Naive thymus-derived CD4-positive, alpha-beta T cell (primary cell): ENCODE measurements around the gene CD74. TPM values are rescaled to one million over a fixed set of nuclear protein-coding genes. Genes with fewer than 3 reads are reported as not detected.
A peak's percentile ranks its signal among the peaks of the same experiment; 100 is the strongest.

Experiments used
- ATAC-seq: fragments of 150-1000 bp; cut with Tn5 transposase; 2 replicates; pipeline ENCODE4 v1.10.0; 2021; ENCODE audit warnings: mild to moderate bottlenecking, moderate library complexity
- CTCF ChIA-PET: fragments of 350-600 bp; sonication (Branson Sonifier 250); formaldehyde crosslinking; loops from one replicate; lab custom pipeline; 2021; ENCODE audit warnings: antibody characterized with exemption; lab: Charles Lee
- POLR2A ChIA-PET: fragments of 350-600 bp; sonication (Branson Sonifier 250); formaldehyde crosslinking; loops from one replicate; lab custom pipeline; 2021; ENCODE audit warnings: antibody characterized with exemption, inconsistent platforms; lab: Charles Lee
- DNase-seq, 9 donors: peaks; one replicate each; pipeline versions ENCODE4 v3.0.0 to v3.0.0-alpha.2; 2020 to 2022; ENCODE audit warnings: mixed read lengths in 1 of 9
- H3K27ac ChIP-seq: one replicate; pipeline ENCODE4 v1.7.0; 2013; ENCODE audit warnings: mild to moderate bottlenecking, low read depth, low read length, moderate library complexity
- H3K27me3 ChIP-seq, 2 donors: one replicate each; pipeline ENCODE4 v1.7.0; 2013; ENCODE audit warnings: low read length in 2 of 2, mild to moderate bottlenecking in 2 of 2, moderate library complexity in 2 of 2; ENCODE audit not compliant: control insufficient read depth in 2 of 2, insufficient read depth in 2 of 2
- H3K36me3 ChIP-seq, 3 experiments: 1 replicate in 2 of 3; 2 replicates in 1 of 3; pipeline ENCODE4 v1.7.0; 2013; ENCODE audit warnings: low read length in 3 of 3, mild to moderate bottlenecking in 3 of 3, moderate library complexity in 1 of 3; ENCODE audit not compliant: insufficient read depth in 3 of 3, control insufficient read depth in 2 of 3
- H3K4me1 ChIP-seq, 2 donors: one replicate each; pipeline ENCODE4 v1.7.0; 2013; ENCODE audit warnings: low read length in 2 of 2, mild to moderate bottlenecking in 2 of 2, moderate library complexity in 1 of 2; ENCODE audit not compliant: control insufficient read depth in 2 of 2, insufficient read depth in 2 of 2
- H3K4me3 ChIP-seq: 2 replicates; pipeline ENCODE4 v1.7.0; 2013; ENCODE audit warnings: mild to moderate bottlenecking, low read length
- H3K9me3 ChIP-seq, 3 experiments: 1 replicate in 2 of 3; 2 replicates in 1 of 3; pipeline ENCODE4 v1.7.0; 2013; ENCODE audit warnings: low read length in 3 of 3; ENCODE audit not compliant: control insufficient read depth in 2 of 3
- H3K27ac Mint-ChIP-seq, 9 donors: one replicate each; pipeline ENCODE4 v1.8.0; 2020 to 2022; ENCODE audit warnings: mixed read lengths in 9 of 9, mild to moderate bottlenecking in 8 of 9, moderate library complexity in 5 of 9, inconsistent platforms in 2 of 9
- H3K27me3 Mint-ChIP-seq, 5 donors: one replicate each; pipeline ENCODE4 v1.8.0; 2021 to 2022; ENCODE audit warnings: mixed read lengths in 5 of 5, mild to moderate bottlenecking in 1 of 5
- H3K36me3 Mint-ChIP-seq, 5 donors: one replicate each; pipeline ENCODE4 v1.8.0; 2020 to 2022; ENCODE audit warnings: mixed read lengths in 5 of 5, mild to moderate bottlenecking in 3 of 5, inconsistent platforms in 1 of 5
- H3K4me1 Mint-ChIP-seq, 7 donors: one replicate each; pipeline ENCODE4 v1.8.0; 2020 to 2022; ENCODE audit warnings: mixed read lengths in 7 of 7, mild to moderate bottlenecking in 3 of 7, inconsistent platforms in 1 of 7
- H3K4me3 Mint-ChIP-seq, 10 donors: one replicate each; pipeline ENCODE4 v1.8.0; 2020 to 2022; ENCODE audit warnings: mild to moderate bottlenecking in 10 of 10, mixed read lengths in 10 of 10, moderate library complexity in 6 of 10, inconsistent platforms in 2 of 10
- H3K9me3 Mint-ChIP-seq, 11 donors: one replicate each; pipeline ENCODE4 v1.8.0; 2020 to 2022; ENCODE audit warnings: mixed read lengths in 11 of 11, mild to moderate bottlenecking in 4 of 11, inconsistent platforms in 1 of 11, moderate library complexity in 1 of 11
- intact Hi-C, 2 donors: fragments of 100-400 bp; cut with micrococcal nuclease; formaldehyde crosslinking; loops; one replicate each; pipeline ENCODE4 v1.15.1; 2023
- polyA plus RNA-seq, 2 donors: library from polyadenylated mRNA; unstranded; fragments of 300-500 nt; fragmentation: Illumina TruSeq; gene quantifications; one replicate each; pipeline ENCODE4 v1.2.3, GENCODE V29; 2021
- total RNA-seq, 6 experiments: library from RNA in 5 of 6; stranded (reverse) in 5 of 6; gene quantifications; 1 replicate in 5 of 6; 2 replicates in 1 of 6; pipeline ENCODE4 v1.2.3 and lab custom pipeline; 2021 to 2026

CD74 gene
- total and polyA plus RNA-seq, 7 experiments from 2014 or later, result 153 to 1,948 (median 413) TPM

DNA sequence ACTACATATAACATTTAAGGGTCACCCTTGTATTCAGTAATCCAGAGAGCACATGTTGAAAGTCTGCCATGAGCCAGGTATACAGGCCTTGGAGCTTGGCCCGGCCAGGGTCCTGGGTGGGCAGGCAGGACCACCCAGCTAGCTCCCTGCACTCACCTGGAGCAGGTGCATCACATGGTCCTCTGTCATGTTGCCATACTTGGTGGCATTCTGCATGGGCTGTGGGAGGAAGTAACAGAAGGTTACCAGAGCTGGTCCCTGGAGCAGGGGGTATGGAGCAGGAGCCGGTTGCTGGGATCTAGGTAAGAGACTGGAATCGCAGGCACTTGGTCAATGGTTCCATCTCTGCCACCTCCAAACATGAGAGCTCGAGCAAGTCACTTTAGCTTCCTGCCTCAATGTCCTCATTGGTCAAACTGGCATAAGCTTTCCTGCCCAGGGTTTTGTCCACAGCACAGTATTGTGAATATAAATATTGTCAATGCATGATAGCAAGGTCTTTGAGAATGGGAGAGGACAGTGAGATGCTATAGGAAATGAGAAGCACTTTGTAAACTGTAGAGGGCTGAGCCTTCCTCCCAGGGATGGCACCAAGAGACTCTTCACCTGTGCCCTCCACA is 6.5 kb downstream of the CD74 start:
- ChIA-PET POLR2A (interaction anchor here (0.6 to 1.6 kb wide), 2 partner anchors 9 to 12 kb away, joined by 3 to 5 read pairs; no protein-coding TSS in a partner anchor), CTCF (no interaction called here)
- no peaks in the 10 kb centered on the region for H3K27me3 Mint-ChIP-seq
- no peak overlapping the region for H3K27ac ChIP-seq
- H3K4me3 Mint-ChIP-seq, result no peak overlapping the region
- peaks cover 17 to 32% (median 22%) of the 10 kb centered on the region in 7 donors for H3K4me1 Mint-ChIP-seq
- DNase-seq (no peak), ATAC-seq (no peak)
- intact Hi-C loops, result no loop called here
- no peaks in the 10 kb centered on the region for H3K27me3 ChIP-seq
- H3K9me3 Mint-ChIP-seq, result no peaks in the 10 kb centered on the region
- peaks cover 13 to 23% of the 10 kb centered on the region in 2 donors for H3K4me1 ChIP-seq
- H3K9me3 ChIP-seq, result no peaks in the 10 kb centered on the region
- no peak overlapping the region for H3K4me3 ChIP-seq
- peaks cover 0 to 62% (median 27%) of the 10 kb centered on the region in 3 experiments for H3K36me3 ChIP-seq
- peaks cover 0 to 33% (median 5%) of the 10 kb centered on the region in 5 donors for H3K36me3 Mint-ChIP-seq
- peak overlapping the region in 4 of 9 donors; percentile 40 to 56 (median 48) for H3K27ac Mint-ChIP-seq

DNA sequence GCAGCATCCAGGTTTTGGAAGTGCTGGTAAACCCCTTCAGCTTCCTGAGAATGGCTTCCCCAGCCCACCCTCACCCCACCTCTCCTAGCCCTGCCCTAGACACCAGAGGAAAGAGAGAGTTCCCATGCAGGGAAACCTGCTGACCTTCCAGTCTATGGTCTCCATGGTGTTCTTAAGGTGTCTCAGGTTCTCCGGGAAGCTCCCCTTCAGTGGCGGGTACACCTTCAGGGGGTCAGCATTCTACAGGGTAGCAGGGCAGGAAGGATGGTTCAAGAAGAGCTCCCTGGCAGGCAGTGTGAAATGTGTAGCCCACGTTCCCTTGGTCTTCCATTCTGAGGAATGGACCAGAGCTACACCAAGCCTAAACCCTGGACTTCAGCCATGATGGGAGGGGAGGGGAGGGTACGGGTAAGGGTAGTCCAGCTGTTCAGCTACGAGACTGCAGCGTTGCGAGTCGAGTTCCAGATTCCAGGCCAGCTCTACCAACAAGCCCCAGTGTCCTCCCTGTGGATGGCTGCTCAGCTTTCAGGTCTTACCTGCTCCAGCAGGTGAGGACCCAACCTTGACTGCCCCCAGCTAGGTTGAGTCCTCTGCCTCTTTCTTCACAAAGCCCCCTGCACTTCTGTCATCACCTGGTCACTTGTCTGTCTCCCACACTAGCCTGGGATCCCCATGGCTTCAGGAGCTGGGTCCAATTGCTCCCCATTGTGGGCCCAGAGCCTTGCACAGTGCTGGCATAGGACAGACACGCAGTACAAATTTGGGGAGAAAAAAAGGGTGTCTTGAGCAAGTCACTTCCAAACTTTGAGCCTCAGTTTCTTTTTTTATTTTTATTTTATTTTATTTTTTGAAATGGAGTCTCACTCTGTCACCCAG is 7.5 kb downstream of the CD74 start:
- Histone ChIP-seq H3K9me3 (no peaks in the 10 kb centered on the region), H3K27ac (no peak overlapping the region), H3K4me3 (no peak overlapping the region), H3K4me1 (peaks cover 3 to 18% of the 10 kb centered on the region in 2 donors), H3K27me3 (no peaks in the 10 kb centered on the region), H3K36me3 (peaks cover 0 to 72% (median 27%) of the 10 kb centered on the region in 3 experiments)
- Mint-ChIP-seq H3K27me3 (no peaks in the 10 kb centered on the region), H3K4me1 (peaks cover 7 to 22% (median 13%) of the 10 kb centered on the region in 7 donors), H3K27ac (peak overlapping the region in 2 of 9 donors; percentile 46 to 85), H3K36me3 (peaks cover 0 to 30% (median 7%) of the 10 kb centered on the region in 5 donors), H3K9me3 (no peaks in the 10 kb centered on the region), H3K4me3 (no peak overlapping the region)
- intact Hi-C loops, result no loop called here
- POLR2A ChIA-PET, result no interaction called here
- CTCF ChIA-PET, result interaction anchor here (0.6 kb wide), 1 partner anchor 31 kb away, joined by 3 read pairs; no protein-coding TSS in a partner anchor
- no peak for ATAC-seq
- DNase-seq, result no peak

DNA sequence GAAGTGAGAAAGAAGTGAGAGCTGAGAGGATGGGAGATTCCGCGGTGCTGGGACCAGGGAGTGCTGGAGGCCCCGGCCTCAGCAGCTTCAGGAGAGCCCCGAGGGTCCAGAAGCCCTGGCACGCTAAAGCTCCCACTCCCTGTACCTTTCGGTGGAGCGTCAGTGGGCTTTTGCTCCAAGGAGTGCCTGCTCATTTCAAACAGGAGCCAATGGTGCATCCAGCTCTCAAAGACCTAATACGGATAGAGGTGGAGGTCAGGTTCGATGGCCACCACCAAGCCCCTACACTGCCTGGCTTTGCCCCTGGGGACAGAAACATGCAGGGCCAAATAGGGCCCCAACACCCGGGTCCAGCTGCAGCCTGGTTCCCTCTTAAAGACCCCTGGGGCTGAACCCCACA is 8.2 kb downstream of the CD74 start:
- Mint-ChIP-seq H3K4me1 (peaks cover under 1 to 16% (median 6%) of the 10 kb centered on the region in 7 donors), H3K36me3 (peaks cover 3 to 30% (median 9%) of the 10 kb centered on the region in 5 donors), H3K9me3 (no peaks in the 10 kb centered on the region), H3K4me3 (no peak overlapping the region), H3K27ac (no peak overlapping the region), H3K27me3 (no peaks in the 10 kb centered on the region)
- H3K27ac ChIP-seq, result no peak overlapping the region
- ATAC-seq (no peak), DNase-seq (no peak)
- no peak overlapping the region for H3K4me3 ChIP-seq
- no peaks in the 10 kb centered on the region for H3K9me3 ChIP-seq
- ChIA-PET POLR2A (interaction anchor here (0.6 kb wide), 1 partner anchor 8 kb away, joined by 3 read pairs; the partner anchor contains the start of gene CD74), CTCF (no interaction called here)
- intact Hi-C loops, result no loop called here
- H3K36me3 ChIP-seq, result peaks cover 0 to 78% (median 27%) of the 10 kb centered on the region in 3 experiments
- H3K27me3 ChIP-seq, result no peaks in the 10 kb centered on the region
- H3K4me1 ChIP-seq, result peaks cover 0 to 14% of the 10 kb centered on the region in 2 donors

DNA sequence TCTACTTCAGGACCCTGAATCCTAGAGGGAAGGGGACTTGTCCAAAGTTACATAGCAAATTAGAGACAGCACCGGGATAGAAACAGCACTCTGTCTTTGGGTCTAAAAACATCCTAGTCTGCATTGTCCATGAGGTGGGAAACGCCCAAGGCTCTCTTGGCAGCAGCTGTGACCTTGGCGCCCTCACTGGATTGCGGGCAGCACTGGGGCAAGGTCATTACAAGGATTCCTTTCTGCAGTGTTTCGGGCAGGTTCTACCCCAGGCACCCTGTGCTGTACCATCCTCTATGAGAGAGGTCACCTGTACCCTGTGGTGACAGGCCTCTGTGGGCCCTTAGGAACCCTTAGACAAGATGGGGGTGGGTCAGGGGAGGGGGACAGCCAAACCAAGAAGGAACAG is 8.6 kb downstream of the CD74 start:
- Mint-ChIP-seq H3K36me3 (peaks cover 3 to 30% (median 9%) of the 10 kb centered on the region in 5 donors), H3K27me3 (no peaks in the 10 kb centered on the region), H3K4me1 (peaks cover 0 to 16% (median 6%) of the 10 kb centered on the region in 7 donors), H3K4me3 (no peak overlapping the region), H3K27ac (peak overlapping the region in 1 of 9 donors; percentile 18), H3K9me3 (no peaks in the 10 kb centered on the region)
- DNase-seq, result no peak
- peaks cover 0 to 14% of the 10 kb centered on the region in 2 donors for H3K4me1 ChIP-seq
- ChIA-PET CTCF (no interaction called here), POLR2A (interaction anchor here (0.6 kb wide), 1 partner anchor 8 kb away, joined by 3 read pairs; the partner anchor contains the start of gene CD74)
- intact Hi-C loops, result no loop called here
- peaks cover 0 to 82% (median 27%) of the 10 kb centered on the region in 3 experiments for H3K36me3 ChIP-seq
- no peak overlapping the region for H3K4me3 ChIP-seq
- H3K9me3 ChIP-seq, result no peaks in the 10 kb centered on the region
- no peaks in the 10 kb centered on the region for H3K27me3 ChIP-seq
- H3K27ac ChIP-seq, result no peak overlapping the region
- ATAC-seq, result no peak

DNA sequence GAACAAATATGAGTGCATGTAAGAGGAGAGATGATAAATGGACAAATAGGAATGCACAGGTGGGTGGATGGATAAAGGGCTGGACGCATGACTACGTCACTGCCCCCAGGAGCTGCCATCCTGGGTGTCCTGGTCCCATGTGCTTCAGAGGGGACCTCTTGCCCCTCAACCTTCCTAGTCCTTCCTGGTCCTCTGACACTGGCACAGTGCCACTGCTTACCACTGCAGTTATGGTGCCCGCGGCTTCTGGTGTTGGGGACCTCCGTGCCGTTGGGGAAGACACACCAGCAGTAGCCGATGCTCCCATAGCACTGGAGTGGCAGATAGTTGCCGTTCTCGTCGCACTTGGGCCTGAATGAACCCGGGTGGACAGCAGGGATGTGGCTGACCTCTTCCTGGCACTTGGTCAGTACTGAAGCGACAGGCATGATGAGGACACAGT is 9.8 kb downstream of the CD74 start:
- DNase-seq, result no peak
- H3K4me3 ChIP-seq, result no peak overlapping the region
- Mint-ChIP-seq H3K4me3 (no peak overlapping the region), H3K27me3 (no peaks in the 10 kb centered on the region), H3K4me1 (peaks cover 0 to 8% (median 5%) of the 10 kb centered on the region in 7 donors), H3K9me3 (no peaks in the 10 kb centered on the region), H3K27ac (peak overlapping the region in 4 of 9 donors; percentile 25 to 80 (median 46)), H3K36me3 (peaks cover 3 to 33% (median 9%) of the 10 kb centered on the region in 5 donors)
- H3K36me3 ChIP-seq, result peaks cover 0 to 94% (median 27%) of the 10 kb centered on the region in 3 experiments
- H3K27ac ChIP-seq, result no peak overlapping the region
- intact Hi-C loops, result no loop called here
- CTCF ChIA-PET, result no interaction called here
- ATAC-seq, result no peak
- H3K9me3 ChIP-seq, result no peaks in the 10 kb centered on the region
- H3K4me1 ChIP-seq, result peaks cover 0 to 4% of the 10 kb centered on the region in 2 donors
- POLR2A ChIA-PET, result no interaction called here
- H3K27me3 ChIP-seq, result no peaks in the 10 kb centered on the region

DNA sequence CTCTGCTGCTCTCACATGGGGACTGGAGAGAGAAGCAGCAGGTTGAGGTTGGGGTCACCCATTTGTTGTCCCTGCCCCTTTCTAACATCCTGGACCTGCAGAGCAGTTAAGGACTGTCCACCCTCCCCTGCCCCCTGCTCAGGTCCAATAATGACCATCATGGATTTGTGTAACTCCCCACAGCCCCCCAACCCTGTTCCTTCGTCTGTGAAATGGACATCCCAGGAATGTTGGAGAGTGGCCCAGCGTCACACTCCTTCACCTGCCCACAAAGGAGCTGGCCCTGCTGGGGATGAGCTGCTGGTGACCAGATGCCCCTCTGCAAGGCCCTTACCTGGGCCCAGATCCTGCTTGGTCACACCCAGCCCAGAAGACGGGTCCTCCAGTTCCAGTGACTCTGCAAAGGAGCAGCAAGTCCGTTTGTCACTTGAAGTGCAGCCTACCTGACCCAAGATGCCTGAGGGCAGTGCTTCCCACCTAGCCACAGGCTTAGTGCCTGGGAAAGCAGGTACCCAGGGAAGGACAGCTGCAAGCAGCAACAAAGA is 10.4 kb downstream of the CD74 start:
- Histone ChIP-seq H3K9me3 (no peaks in the 10 kb centered on the region), H3K4me3 (no peak overlapping the region), H3K27me3 (no peaks in the 10 kb centered on the region), H3K36me3 (peaks cover 0 to 98% (median 27%) of the 10 kb centered on the region in 3 experiments), H3K4me1 (peaks cover 0 to 3% of the 10 kb centered on the region in 2 donors), H3K27ac (no peak overlapping the region)
- ATAC-seq, result no peak
- H3K4me1 Mint-ChIP-seq, result peaks cover 0 to 8% (median 5%) of the 10 kb centered on the region in 7 donors
- H3K27me3 Mint-ChIP-seq, result no peaks in the 10 kb centered on the region
- H3K36me3 Mint-ChIP-seq, result peaks cover 6 to 36% (median 9%) of the 10 kb centered on the region in 5 donors
- no peak overlapping the region for H3K4me3 Mint-ChIP-seq
- H3K27ac Mint-ChIP-seq, result peak overlapping the region in 4 of 9 donors; percentile 25 to 80 (median 46)
- POLR2A ChIA-PET, result no interaction called here
- intact Hi-C loops, result no loop called here
- no peak for DNase-seq
- H3K9me3 Mint-ChIP-seq, result no peaks in the 10 kb centered on the region
- CTCF ChIA-PET, result no interaction called here
